B cell (primary cell): ENCODE measurements around the gene HCFC2. TPM values are rescaled to one million over a fixed set of nuclear protein-coding genes. Genes with fewer than 3 reads are reported as not detected.

Experiments
- ATAC-seq: fragments of 200-7000 bp; cut with Tn5 transposase; one replicate; pipeline ENCODE4 v1.10.0; 2021; ENCODE audit warnings: low read depth, mild to moderate bottlenecking, moderate number of reproducible peaks, moderate library complexity
- CTCF ChIA-PET: fragments of 350-600 bp; sonication (Branson Sonifier 250); formaldehyde crosslinking; loops from one replicate; lab custom pipeline; 2021; ENCODE audit warnings: antibody characterized with exemption, inconsistent platforms; lab: Charles Lee
- POLR2A ChIA-PET: fragments of 350-600 bp; sonication (Branson Sonifier 250); formaldehyde crosslinking; loops from one replicate; lab custom pipeline; 2021; ENCODE audit warnings: antibody characterized with exemption; lab: Charles Lee
- DNase-seq: peaks from one replicate; pipeline ENCODE4 v3.0.0; 2013
- H2AFZ ChIP-seq: 2 replicates; pipeline ENCODE4 v1.6.1; 2012; ENCODE audit warnings: mild to moderate bottlenecking, low read depth, low read length; ENCODE audit not compliant: insufficient read depth, poor library complexity, severe bottlenecking
- H3K27ac ChIP-seq, 2 donors: 1 replicate in 1 of 2; 2 replicates in 1 of 2; pipeline ENCODE4 v1.5.1; 2012 to 2013; ENCODE audit warnings: low read length in 2 of 2, mild to moderate bottlenecking in 2 of 2, moderate library complexity in 1 of 2
- H3K27me3 ChIP-seq, 4 experiments: fragments of 200-600 bp in 1 of 4; sonication (generic) in 1 of 4; replicated peaks in 1 of 4; 1 replicate in 2 of 4; 2 replicates in 2 of 4; pipeline versions ENCODE4 v1.6.1 to v1.7.0; 2013 to 2016; ENCODE audit warnings: low read length in 3 of 4, mild to moderate bottlenecking in 2 of 4, mixed read lengths in 1 of 4, moderate library complexity in 1 of 4; ENCODE audit not compliant: insufficient read depth in 4 of 4, control insufficient read depth in 3 of 4; ENCODE audit errors: control extremely low read depth in 1 of 4
- H3K36me3 ChIP-seq, 2 experiments: replicated peaks in 1 of 2; 1 replicate in 1 of 2; 2 replicates in 1 of 2; pipeline versions ENCODE4 v1.6.1 to v1.7.1; 2013; ENCODE audit warnings: low read length in 1 of 2; ENCODE audit not compliant: insufficient read depth in 2 of 2, control insufficient read depth in 1 of 2; ENCODE audit errors: control extremely low read depth in 1 of 2, extremely low read depth in 1 of 2
- H3K4me1 ChIP-seq, 2 donors: fragments of 200-600 bp in 1 of 2; sonication (generic) in 1 of 2; 1 replicate in 1 of 2; 2 replicates in 1 of 2; pipeline versions ENCODE4 v1.5.1 to v1.6.1; 2013 to 2017; ENCODE audit warnings: low read length in 2 of 2; ENCODE audit not compliant: control insufficient read depth in 2 of 2, insufficient read depth in 2 of 2
- H3K4me2 ChIP-seq: replicated peaks from 2 replicates; pipeline ENCODE3; 2012; ENCODE audit warnings: mild to moderate bottlenecking, low read depth, low read length; ENCODE audit not compliant: poor library complexity, severe bottlenecking
- H3K4me3 ChIP-seq, 5 experiments: fragments of 200-600 bp in 1 of 5; sonication (generic) in 1 of 5; 1 replicate in 3 of 5; 2 replicates in 2 of 5; pipeline versions ENCODE4 v1.5.1 to v1.7.0; 2011 to 2016; ENCODE audit warnings: low read length in 4 of 5, mild to moderate bottlenecking in 4 of 5, low read depth in 2 of 5, control low read depth in 1 of 5, moderate library complexity in 1 of 5; ENCODE audit not compliant: insufficient read depth in 1 of 5; ENCODE audit errors: control extremely low read depth in 1 of 5, extremely low read depth in 1 of 5
- H3K79me2 ChIP-seq: fragments of 200-600 bp; sonication (generic); one replicate; pipeline ENCODE4 v1.6.0; 2016; ENCODE audit warnings: low read length; ENCODE audit not compliant: control insufficient read depth, insufficient read depth
- H3K9ac ChIP-seq: fragments of 200-600 bp; sonication (generic); 2 replicates; pipeline ENCODE4 v1.6.1; 2017; ENCODE audit warnings: mild to moderate bottlenecking, low read length, moderate library complexity
- H3K9me3 ChIP-seq, 3 donors: one replicate each; pipeline versions ENCODE4 v1.6.1 to v1.7.1; 2013; ENCODE audit warnings: low read length in 2 of 3; ENCODE audit not compliant: control insufficient read depth in 2 of 3, insufficient read depth in 1 of 3; ENCODE audit errors: control extremely low read depth in 1 of 3
- H4K20me1 ChIP-seq: 2 replicates; pipeline ENCODE4 v1.6.0; 2012; ENCODE audit warnings: mild to moderate bottlenecking, low read length; ENCODE audit not compliant: insufficient read depth, control insufficient read depth, poor library complexity, severe bottlenecking
- H3K27ac Mint-ChIP-seq: one replicate; pipeline ENCODE4 v1.8.0; 2021; ENCODE audit warnings: mixed read lengths
- H3K27me3 Mint-ChIP-seq: one replicate; pipeline ENCODE4 v1.8.0; 2021; ENCODE audit warnings: mixed read lengths
- H3K4me1 Mint-ChIP-seq: one replicate; pipeline ENCODE4 v1.8.0; 2021; ENCODE audit warnings: mixed read lengths
- H3K4me3 Mint-ChIP-seq: one replicate; pipeline ENCODE4 v1.8.0; 2021; ENCODE audit warnings: mixed read lengths
- H3K9me3 Mint-ChIP-seq: one replicate; pipeline ENCODE4 v1.8.0; 2022; ENCODE audit warnings: mixed read lengths; ENCODE audit not compliant: insufficient read depth
- CTCF ChIP-seq: fragments of 200-600 bp; IDR thresholded peaks from one replicate; pipeline ENCODE4 v1.8.0; 2022; ENCODE audit warnings: antibody characterized with exemption, mild to moderate bottlenecking
- EZH2 ChIP-seq: IDR thresholded peaks from 2 replicates; pipeline ENCODE4 v1.6.1; 2012; ENCODE audit warnings: borderline replicate concordance, low read depth, mild to moderate bottlenecking, moderate library complexity, low read length; ENCODE audit not compliant: insufficient read depth, poor library complexity, severe bottlenecking
- WGBS: methylation state at CpG from one replicate; pipeline ENCODE4 v1.1.5; 2013; ENCODE audit warnings: missing lambda C conversion rate; ENCODE audit not compliant: insufficient coverage; 5-methylcytosine and 5-hydroxymethylcytosine counted together
- intact Hi-C: fragments of 100-400 bp; cut with micrococcal nuclease; formaldehyde crosslinking; loops from one replicate; pipeline ENCODE4 v1.10.0; 2022
- polyA plus RNA-seq: library from polyadenylated mRNA; depleted of rRNA; stranded (reverse); fragments of >200 nt; gene quantifications from 2 replicates; pipeline ENCODE4 v1.2.3, GENCODE V29; 2012
- total RNA-seq, 2 donors: library from RNA; stranded (reverse); fragments of 120-200 nt in 1 of 2; gene quantifications; 1 replicate in 1 of 2; 2 replicates in 1 of 2; pipeline versions ENCODE4 v1.2.3 to v1.2.4, GENCODE V29; 2013 to 2022

Gene HCFC2
- total and polyA plus RNA-seq, 2 donors (not counting 1 experiment from before 2014, with no cell fraction given) = 8.2 to 10.5 TPM

- H3K27ac ChIP-seq = no peak overlapping the region
- peaks cover 13% of the 10 kb centered on the region for H3K4me1 Mint-ChIP-seq
- H3K79me2 ChIP-seq = peaks cover 63% of the 10 kb centered on the region
- no peak for DNase-seq
- no peaks in the 10 kb centered on the region for H3K27me3 Mint-ChIP-seq
- no peak overlapping the region for H3K4me3 ChIP-seq
- H3K4me1 ChIP-seq = peaks cover 6 to 10% of the 10 kb centered on the region in 2 donors
- intact Hi-C loops = no loop called here
- WGBS = no CpG with 5 or more reads among the region's 2 CpGs
- no peaks in the 10 kb centered on the region for H3K27me3 ChIP-seq
- TF ChIP-seq EZH2 = no peak
- no peak for TF ChIP-seq CTCF
- H3K4me3 Mint-ChIP-seq = no peak overlapping the region
- no peak overlapping the region for H3K4me2 ChIP-seq
- H3K27ac Mint-ChIP-seq = no peak overlapping the region
- POLR2A ChIA-PET = no interaction called here
- no peak overlapping the region for H2AFZ ChIP-seq
- ATAC-seq = no peak
- H3K9me3 Mint-ChIP-seq = no peaks in the 10 kb centered on the region
- peaks cover 1 to 53% of the 10 kb centered on the region in 2 experiments for H3K36me3 ChIP-seq
- H3K9me3 ChIP-seq = no peaks in the 10 kb centered on the region
- no peak overlapping the region for H3K9ac ChIP-seq
- CTCF ChIA-PET = interaction anchor here (1.3 kb wide), 1 partner anchor 22 kb away, joined by 6 read pairs; no protein-coding TSS in a partner anchor
- no peaks in the 10 kb centered on the region for H4K20me1 ChIP-seq
Observed at GRCh38 chr12:104130760-104131159, 66.4 kb downstream of the HCFC2 start.

GRCh38 chr12:104131609-104132008 lies 67.3 kb downstream of the HCFC2 start:
- CTCF ChIA-PET = interaction anchor here (1.3 kb wide), 1 partner anchor 23 kb away, joined by 6 read pairs; no protein-coding TSS in a partner anchor
- peaks cover 13 to 17% of the 10 kb centered on the region in 2 donors for H3K4me1 ChIP-seq
- H3K79me2 ChIP-seq = peaks cover 69% of the 10 kb centered on the region
- no peak overlapping the region for H3K27ac Mint-ChIP-seq
- H3K4me3 Mint-ChIP-seq = no peak overlapping the region
- intact Hi-C loops = no loop called here
- WGBS = 100% methylated on average over 2 of the region's 4 CpGs
- no peaks in the 10 kb centered on the region for H3K9me3 Mint-ChIP-seq
- no peak overlapping the region for H3K27ac ChIP-seq
- no peak overlapping the region for H3K9ac ChIP-seq
- TF ChIP-seq CTCF = no peak
- TF ChIP-seq EZH2 = no peak
- peaks cover 1 to 45% of the 10 kb centered on the region in 2 experiments for H3K36me3 ChIP-seq
- H3K9me3 ChIP-seq = no peaks in the 10 kb centered on the region
- H3K4me1 Mint-ChIP-seq = peaks cover 20% of the 10 kb centered on the region
- no peaks in the 10 kb centered on the region for H3K27me3 ChIP-seq
- no peak overlapping the region for H3K4me3 ChIP-seq
- POLR2A ChIA-PET = no interaction called here
- H3K27me3 Mint-ChIP-seq = no peaks in the 10 kb centered on the region
- ATAC-seq (no peak), DNase-seq (no peak)
- H3K4me2 ChIP-seq = no peak overlapping the region
- no peaks in the 10 kb centered on the region for H4K20me1 ChIP-seq
- no peak overlapping the region for H2AFZ ChIP-seq
